Measurements from ENCODE around the gene ETS1. TPM values are rescaled to one million over a fixed set of nuclear protein-coding genes. Genes with fewer than 3 reads are reported as not detected.

ETS1 gene
- total RNA-seq, 1 experiment from 2014 or later = 82.0 TPM

- Mint-ChIP-seq H3K4me3 (ENCODE audit: unreplicated experiment) (no peak overlapping the region), H3K9me3 (ENCODE audit: unreplicated experiment) (no peaks in the 10 kb centered on the region), H3K4me1 (ENCODE audit: insufficient read depth, unreplicated experiment) (peaks cover 27% of the 10 kb centered on the region), H3K36me3 (ENCODE audit: insufficient read depth, unreplicated experiment) (no peaks in the 10 kb centered on the region), H3K27me3 (ENCODE audit: insufficient read depth, unreplicated experiment) (peaks cover 8% of the 10 kb centered on the region), H3K27ac (ENCODE audit: low read depth, unreplicated experiment) (no peak overlapping the region)
- BruUV-seq (replicated peaks) = no TSS peak
- POLR2A ChIA-PET = interaction anchor here (0.6 to 1.6 kb wide), 8 partner anchors 9 to 344 kb away, joined by 3 to 8 read pairs (median 4); no protein-coding TSS in a partner anchor
- intact Hi-C loops (cut with micrococcal nuclease) = loop anchor here (5.0 kb wide), 1 partner anchor 50 kb away; no protein-coding TSS in a partner anchor
- CTCF ChIA-PET = interaction anchor here (0.7 to 1.5 kb wide), 8 partner anchors 9 to 189 kb away, joined by 3 to 8 read pairs (median 4); no protein-coding TSS in a partner anchor
- no peak for TF ChIP-seq CTCF (IDR thresholded peaks at IDR 0.05; ENCODE audit: unreplicated experiment)
- peak; percentile 76 for DNase-seq (ENCODE audit: unreplicated experiment)
Observed at GRCh38 chr11:128532016-128532571, 55.3 kb downstream of the ETS1 start.

GRCh38 chr11:128531588-128531987 lies 55.8 kb downstream of the ETS1 start:
- no peak for TF ChIP-seq CTCF (IDR thresholded peaks at IDR 0.05; ENCODE audit: unreplicated experiment)
- no peak overlapping the region for H3K4me3 Mint-ChIP-seq (ENCODE audit: unreplicated experiment)
- H3K27ac Mint-ChIP-seq (ENCODE audit: low read depth, unreplicated experiment) = no peak overlapping the region
- intact Hi-C loops (cut with micrococcal nuclease) = loop anchor here (5.0 kb wide), 1 partner anchor 51 kb away; no protein-coding TSS in a partner anchor
- H3K36me3 Mint-ChIP-seq (ENCODE audit: insufficient read depth, unreplicated experiment) = no peaks in the 10 kb centered on the region
- H3K4me1 Mint-ChIP-seq (ENCODE audit: insufficient read depth, unreplicated experiment) = peaks cover 27% of the 10 kb centered on the region
- BruUV-seq (replicated peaks) = no TSS peak
- peaks cover 3% of the 10 kb centered on the region for H3K27me3 Mint-ChIP-seq (ENCODE audit: insufficient read depth, unreplicated experiment)
- ChIA-PET POLR2A (interaction anchor here (1.3 to 1.6 kb wide), 6 partner anchors 9 to 120 kb away, joined by 3 to 8 read pairs (median 6); no protein-coding TSS in a partner anchor), CTCF (interaction anchor here (1.1 to 1.5 kb wide), 3 partner anchors 13 to 27 kb away, joined by 3 to 7 read pairs (median 6); no protein-coding TSS in a partner anchor)
- DNase-seq (ENCODE audit: unreplicated experiment) = no peak
- no peaks in the 10 kb centered on the region for H3K9me3 Mint-ChIP-seq (ENCODE audit: unreplicated experiment)

DNA sequence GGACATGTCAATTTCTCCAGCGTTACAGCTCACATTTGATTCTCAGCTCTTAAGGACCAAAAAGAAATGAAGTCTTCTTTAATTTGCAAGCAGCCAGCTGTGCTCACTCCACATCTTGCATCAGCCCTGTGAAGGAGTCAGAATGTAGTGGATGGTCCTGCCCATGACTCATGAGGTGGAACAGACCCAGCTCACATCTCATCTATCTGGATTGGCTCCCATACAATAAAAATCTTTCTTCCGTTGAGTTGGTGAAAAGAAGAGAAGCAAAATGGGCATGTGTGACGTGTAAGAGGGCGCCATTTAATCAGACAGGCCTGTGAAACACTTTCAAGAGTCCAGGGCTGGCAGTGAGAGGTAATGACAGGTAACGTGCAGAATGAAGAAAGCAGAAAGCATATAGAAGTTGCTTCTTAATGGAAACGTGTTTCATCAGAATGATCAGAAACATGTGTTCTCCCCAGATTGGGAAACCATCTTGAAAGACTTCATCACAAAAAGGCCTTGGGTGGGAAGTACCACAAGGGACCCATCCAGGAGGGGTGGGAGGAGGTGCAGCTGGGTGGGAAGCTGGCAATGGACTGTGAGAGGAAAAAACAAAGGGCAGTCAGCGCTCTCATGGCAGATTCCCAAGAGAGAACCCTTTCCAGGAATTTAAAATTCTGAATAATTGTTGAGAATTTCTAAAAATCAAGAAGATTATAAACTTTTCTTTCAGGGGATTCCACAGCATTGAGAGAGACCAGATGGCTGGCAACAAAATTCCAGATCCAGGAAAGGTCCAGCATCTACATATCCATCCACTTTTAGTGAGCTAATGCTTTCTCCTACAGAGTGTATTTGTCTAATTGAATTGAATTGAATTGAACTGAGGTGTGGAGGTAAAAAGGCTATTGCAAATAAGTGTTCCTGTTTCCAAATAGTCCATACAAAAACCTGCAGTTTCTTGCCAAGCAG lies 57.0 kb downstream of the ETS1 start:
- no peak overlapping the region for H3K4me3 Mint-ChIP-seq (ENCODE audit: unreplicated experiment)
- ChIA-PET CTCF (interaction anchor here (1.4 kb wide), 1 partner anchor 373 kb away, joined by 4 read pairs; no protein-coding TSS in a partner anchor), POLR2A (interaction anchor here (0.7 to 1.3 kb wide), 3 partner anchors 10 to 78 kb away, joined by 3 to 4 read pairs (median 3); no protein-coding TSS in a partner anchor)
- H3K36me3 Mint-ChIP-seq (ENCODE audit: insufficient read depth, unreplicated experiment) = no peaks in the 10 kb centered on the region
- H3K4me1 Mint-ChIP-seq (ENCODE audit: insufficient read depth, unreplicated experiment) = peaks cover 23% of the 10 kb centered on the region
- intact Hi-C loops (cut with micrococcal nuclease) = loop anchor here (5.0 kb wide), 1 partner anchor 52 kb away; no protein-coding TSS in a partner anchor
- H3K27ac Mint-ChIP-seq (ENCODE audit: low read depth, unreplicated experiment) = peak overlapping the region; percentile 33
- DNase-seq (ENCODE audit: unreplicated experiment) = peak; percentile 85
- BruUV-seq (replicated peaks) = no TSS peak
- H3K27me3 Mint-ChIP-seq (ENCODE audit: insufficient read depth, unreplicated experiment) = no peaks in the 10 kb centered on the region
- H3K9me3 Mint-ChIP-seq (ENCODE audit: unreplicated experiment) = no peaks in the 10 kb centered on the region
- TF ChIP-seq CTCF (IDR thresholded peaks at IDR 0.05; ENCODE audit: unreplicated experiment) = no peak

DNA sequence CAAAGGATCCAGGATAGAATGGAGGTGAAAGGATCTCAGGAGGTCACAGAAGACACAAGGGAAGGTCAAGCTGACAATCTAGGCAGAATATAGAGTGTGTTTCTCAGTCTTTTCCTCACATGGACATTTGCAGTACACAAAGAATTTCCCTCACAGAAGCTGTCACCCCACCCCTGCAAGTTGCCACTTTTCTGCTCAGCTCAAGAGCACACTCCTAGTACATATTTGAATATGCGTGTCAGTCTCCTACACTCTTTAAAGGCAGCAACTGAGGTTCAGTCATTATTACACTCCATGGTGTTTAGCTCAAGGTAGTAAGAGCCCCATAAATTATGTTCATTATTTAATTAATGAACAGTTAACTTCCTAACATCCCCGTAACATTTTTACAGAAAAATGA lies 59.1 kb downstream of the ETS1 start:
- no TSS peak for BruUV-seq (replicated peaks)
- peaks cover 33% of the 10 kb centered on the region for H3K4me1 Mint-ChIP-seq (ENCODE audit: insufficient read depth, unreplicated experiment)
- no peak overlapping the region for H3K27ac Mint-ChIP-seq (ENCODE audit: low read depth, unreplicated experiment)
- no peaks in the 10 kb centered on the region for H3K36me3 Mint-ChIP-seq (ENCODE audit: insufficient read depth, unreplicated experiment)
- H3K4me3 Mint-ChIP-seq (ENCODE audit: unreplicated experiment) = no peak overlapping the region
- ChIA-PET CTCF (interaction anchor here (1.0 kb wide), 1 partner anchor 102 kb away, joined by 3 read pairs; no protein-coding TSS in a partner anchor), POLR2A (no interaction called here)
- H3K9me3 Mint-ChIP-seq (ENCODE audit: unreplicated experiment) = no peaks in the 10 kb centered on the region
- intact Hi-C loops (cut with micrococcal nuclease) = loop anchor here (10.0 kb wide), 1 partner anchor 503 kb away; no protein-coding TSS in a partner anchor
- no peak for DNase-seq (ENCODE audit: unreplicated experiment)
- H3K27me3 Mint-ChIP-seq (ENCODE audit: insufficient read depth, unreplicated experiment) = no peaks in the 10 kb centered on the region
- no peak for TF ChIP-seq CTCF (IDR thresholded peaks at IDR 0.05; ENCODE audit: unreplicated experiment)
